HG03097 (cell line): ENCODE data around the gene PANX2.

Experiments used
- ATAC-seq: cut with Tn5 transposase; IDR thresholded peaks from one replicate; pipeline ENCODE4 v1.9.1; 2021; ENCODE audit not compliant: unreplicated experiment, low FRiP score

PANX2 gene

DNA sequence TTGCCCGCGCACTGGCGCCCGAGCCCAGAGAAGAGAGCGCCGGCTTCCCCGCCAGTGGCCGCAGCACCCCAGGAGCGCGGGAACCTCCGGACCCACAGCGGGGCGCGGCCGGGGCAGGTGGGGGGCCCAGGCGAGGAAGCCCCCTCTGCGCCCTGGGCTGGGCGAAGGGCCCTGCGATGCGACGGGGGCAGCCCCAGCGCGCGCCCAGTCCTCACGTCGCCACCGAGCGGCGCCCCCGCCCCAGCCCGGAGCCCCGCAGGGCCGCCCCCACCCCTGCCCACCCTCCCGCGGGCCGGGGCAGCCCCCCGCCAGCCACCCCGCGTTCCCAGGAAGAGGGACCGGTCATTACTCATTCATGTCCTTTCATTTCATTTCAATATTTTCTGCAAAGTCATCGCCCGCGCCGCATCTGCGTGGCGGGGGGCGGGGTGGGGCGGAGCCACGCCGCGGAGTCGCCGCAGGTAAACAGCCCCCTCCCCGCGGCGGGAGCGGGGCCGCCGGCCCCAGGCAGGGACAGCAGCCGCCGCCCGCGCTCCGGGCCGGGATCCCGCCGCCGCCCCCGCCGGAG lies 673 bp upstream of the PANX2 start:
- no peak for ATAC-seq

DNA sequence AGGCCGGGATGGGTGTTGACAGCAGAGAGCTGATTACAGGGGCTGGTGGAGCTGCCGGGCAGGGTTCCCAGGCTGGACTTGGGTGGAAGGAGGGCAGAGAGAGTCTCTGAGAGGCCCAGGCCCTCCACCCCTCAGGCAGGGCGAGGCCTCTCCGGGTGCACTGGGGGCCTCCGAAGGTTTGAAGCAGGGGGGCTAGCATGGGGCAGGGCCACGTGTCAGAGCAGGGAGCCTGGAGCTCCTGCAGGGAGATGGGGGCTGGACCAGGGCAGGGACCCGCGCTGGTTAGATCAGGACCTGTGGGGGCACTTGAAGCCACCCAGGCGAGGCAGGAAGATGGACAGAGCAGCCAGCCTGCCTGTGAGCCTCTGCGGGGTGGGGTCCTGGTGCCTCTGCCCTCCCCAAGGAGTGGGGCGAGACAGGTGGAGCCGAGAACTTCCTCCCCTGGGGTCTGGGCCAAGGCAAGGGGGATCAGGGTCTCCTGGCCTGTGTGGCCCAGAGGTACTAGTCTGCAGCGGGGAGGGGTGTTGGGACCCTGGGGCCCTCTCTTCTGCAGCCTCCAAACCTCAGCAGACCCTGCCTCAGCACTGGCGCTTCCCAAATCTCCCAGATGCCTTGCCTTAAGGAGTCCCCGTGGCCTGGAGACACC lies 911 bp downstream of the PANX2 start:
- ATAC-seq, result no peak

DNA sequence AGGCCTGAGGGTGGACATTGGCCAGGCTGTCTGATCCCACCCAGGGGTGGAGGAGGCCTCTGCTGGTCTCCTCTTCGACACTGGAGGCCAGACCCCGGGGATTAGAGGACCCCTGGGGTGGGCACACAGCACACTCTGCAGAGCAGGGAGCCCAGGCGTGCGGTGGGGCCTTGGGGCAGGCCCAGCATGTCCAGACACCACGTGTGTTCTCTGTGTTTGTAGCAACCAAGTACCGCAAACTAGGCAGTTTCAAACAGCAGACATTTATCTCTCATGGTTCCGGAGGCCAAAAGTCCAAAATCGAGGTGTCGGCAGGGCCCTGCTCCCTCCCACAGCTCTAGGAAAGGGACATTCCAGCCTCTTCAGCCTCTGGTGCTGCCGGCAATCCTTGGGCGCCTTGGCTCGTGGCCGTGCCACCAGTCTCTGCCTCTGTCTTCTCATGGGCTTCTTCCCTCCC lies 1.5 kb downstream of the PANX2 start:
- no peak for ATAC-seq

DNA sequence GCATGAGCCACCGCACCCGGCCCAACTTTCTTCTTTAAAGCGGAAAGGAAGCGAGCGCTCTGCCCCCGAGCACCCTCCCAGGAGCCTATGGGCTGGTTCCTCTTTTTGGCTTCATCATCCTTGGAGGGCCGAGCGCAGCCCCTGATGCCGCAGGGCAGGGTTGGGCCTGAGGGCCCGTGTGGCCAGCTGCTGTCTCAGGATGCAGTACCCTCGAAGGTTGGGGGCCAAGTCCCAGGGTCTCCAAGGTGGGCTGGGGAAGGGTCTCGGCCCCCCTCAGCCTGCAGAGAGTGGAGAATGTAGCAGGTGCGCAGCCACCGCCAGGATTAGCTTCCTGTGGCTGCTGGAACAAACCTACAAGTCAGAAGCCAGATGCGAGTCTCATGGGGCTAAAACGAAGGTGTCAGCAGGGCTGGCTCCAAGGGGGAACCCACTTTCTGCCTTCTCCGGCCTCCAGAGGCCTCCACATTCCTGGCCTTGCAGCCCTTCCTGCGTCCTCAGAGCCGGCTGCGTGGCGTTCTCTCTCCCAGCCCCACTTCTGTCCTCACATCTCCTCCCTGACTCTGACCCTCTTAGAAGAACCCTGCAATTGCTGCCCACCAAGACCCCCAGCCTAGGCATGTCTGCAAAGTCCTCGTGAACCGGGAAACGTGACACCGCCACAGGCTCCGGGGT lies 2.9 kb downstream of the PANX2 start:
- ATAC-seq, result no peak

DNA sequence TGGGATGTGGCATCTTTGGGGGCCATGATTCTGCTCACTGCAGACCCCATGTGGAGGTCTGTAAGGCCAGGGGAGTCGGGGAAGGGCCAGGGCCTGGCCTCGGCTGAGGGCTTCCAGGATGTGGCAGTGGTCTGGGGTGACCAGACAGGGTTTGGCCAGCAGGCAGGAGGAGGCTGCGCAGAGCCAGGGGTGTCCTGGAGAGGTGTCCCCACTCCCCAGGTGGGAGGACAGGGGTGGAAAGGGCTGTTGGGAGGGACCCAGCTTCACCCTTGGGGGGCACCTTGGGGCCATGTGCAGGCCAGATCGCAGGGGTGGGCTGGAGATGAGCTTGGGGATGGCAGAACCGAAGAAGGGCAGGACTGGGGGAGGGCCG lies 3.4 kb downstream of the PANX2 start:
- ATAC-seq, result no peak

DNA sequence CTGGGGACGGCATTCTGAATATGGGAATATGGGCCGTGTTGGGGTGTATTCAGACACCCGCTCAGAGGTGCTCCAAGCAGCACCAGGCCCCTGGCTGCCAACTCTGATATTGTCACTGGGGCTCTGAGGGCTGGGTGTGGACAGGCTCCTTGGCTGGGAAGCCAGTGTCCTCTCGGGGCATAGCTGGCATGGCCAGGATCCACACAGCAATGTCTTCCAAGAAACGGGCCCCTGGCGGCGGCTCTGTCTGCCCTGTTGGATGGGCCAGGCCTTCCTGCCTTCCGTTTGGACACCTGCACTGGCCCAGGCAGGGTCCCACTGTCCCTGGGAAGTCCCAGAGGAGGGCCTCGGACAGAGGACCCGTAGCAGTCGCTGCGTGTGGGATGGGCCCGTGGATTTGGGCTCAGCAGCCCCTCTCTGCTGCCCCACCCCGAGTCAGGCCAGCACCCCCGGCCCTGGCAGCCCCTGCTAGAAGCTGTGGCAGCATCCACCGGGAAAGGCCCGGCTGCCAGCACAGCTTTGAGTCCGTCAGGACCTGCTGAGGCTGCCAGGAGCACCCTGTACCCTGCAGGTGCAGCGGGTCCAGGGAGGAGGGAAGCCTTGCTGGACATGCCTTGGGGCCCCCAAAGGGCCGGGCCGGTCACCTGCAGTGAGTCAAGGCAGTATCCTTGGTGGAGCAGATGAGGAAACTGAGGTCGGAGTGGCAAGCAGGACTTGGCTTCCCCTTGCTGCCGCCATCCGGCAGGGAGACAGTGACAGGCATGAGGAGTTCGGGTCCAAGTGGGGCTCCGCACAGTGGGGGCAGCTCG lies 4.1 kb downstream of the PANX2 start:
- ATAC-seq, result no peak

DNA sequence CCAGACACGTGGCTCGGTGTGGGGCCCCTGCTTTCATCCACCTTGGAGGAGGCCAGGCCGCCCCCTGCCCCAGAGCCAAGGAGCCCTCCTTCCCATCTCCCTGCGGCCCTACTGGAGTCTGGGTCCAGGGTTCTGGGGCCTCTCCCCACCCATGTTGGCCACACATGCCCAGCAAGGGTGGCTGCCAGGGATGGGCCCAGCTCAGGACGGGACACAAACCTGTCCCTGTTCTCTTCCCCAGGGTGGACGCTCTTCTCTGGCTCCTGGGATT lies 4.6 kb downstream of the PANX2 start:
- ATAC-seq, result no peak

DNA sequence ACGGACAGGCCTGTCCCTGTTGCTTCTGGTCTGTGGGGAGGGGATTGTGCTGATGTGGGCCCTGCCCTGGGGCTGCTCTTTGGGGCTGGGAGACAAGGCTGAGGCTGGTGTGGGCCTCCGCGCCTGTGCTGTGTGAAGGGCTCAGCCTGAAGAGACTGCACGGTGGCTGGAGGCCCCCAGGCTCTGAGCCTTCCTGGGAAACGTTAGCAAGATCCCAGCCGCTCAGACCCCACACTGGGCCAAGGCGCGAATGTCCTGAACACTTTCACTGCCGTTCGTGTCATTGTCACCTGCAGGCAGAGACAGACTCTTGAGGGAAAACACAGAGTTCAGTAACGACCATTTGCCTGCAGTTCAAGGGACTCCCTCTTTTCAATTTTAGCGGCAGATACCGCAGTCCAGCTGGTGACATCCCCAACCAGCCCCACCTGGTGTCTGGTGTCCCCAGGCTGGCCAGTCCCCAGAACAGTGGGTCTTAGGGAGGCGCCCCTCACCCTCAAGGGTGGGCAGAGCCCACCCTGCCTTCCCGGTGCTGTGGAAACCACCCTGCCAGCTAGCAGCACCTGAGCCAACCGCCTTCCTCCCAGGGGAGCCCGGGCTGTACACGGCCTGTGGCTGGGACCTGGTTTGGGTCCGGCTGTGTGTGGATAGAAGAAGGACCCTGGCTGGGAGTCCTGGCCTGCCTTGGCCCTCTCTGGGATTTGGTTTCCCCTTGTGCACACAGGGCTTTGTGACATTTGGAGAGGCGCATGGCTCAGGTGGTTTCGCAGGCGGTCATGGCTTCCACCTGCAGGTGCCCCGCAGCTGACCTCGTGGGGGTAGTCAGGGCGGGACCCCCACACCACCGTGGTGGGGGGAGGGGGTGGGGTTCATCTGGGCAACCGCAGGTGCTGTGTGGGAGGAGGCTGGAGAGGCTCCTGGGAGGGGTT lies 5.7 kb downstream of the PANX2 start:
- no peak for ATAC-seq

DNA sequence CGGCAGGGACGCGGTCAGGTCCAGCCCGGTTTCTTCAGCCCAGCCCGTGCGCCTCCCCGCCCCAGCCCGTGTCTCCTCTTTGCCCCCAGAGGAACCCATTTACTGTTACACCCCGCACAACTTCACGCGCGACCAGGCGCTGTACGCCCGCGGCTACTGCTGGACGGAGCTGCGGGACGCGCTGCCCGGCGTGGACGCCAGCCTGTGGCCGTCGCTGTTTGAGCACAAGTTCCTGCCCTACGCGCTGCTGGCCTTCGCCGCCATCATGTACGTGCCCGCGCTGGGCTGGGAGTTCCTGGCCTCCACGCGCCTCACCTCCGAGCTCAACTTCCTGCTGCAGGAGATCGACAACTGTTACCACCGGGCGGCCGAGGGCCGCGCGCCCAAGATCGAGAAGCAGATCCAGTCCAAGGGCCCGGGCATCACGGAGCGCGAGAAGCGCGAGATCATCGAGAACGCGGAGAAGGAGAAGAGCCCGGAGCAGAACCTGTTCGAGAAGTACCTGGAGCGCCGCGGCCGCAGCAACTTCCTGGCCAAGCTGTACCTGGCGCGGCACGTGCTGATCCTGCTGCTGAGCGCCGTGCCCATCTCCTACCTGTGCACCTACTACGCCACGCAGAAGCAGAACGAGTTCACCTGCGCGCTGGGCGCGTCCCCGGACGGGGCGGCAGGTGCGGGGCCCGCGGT lies 6.5 kb downstream of the PANX2 start:
- ATAC-seq, result no peak

DNA sequence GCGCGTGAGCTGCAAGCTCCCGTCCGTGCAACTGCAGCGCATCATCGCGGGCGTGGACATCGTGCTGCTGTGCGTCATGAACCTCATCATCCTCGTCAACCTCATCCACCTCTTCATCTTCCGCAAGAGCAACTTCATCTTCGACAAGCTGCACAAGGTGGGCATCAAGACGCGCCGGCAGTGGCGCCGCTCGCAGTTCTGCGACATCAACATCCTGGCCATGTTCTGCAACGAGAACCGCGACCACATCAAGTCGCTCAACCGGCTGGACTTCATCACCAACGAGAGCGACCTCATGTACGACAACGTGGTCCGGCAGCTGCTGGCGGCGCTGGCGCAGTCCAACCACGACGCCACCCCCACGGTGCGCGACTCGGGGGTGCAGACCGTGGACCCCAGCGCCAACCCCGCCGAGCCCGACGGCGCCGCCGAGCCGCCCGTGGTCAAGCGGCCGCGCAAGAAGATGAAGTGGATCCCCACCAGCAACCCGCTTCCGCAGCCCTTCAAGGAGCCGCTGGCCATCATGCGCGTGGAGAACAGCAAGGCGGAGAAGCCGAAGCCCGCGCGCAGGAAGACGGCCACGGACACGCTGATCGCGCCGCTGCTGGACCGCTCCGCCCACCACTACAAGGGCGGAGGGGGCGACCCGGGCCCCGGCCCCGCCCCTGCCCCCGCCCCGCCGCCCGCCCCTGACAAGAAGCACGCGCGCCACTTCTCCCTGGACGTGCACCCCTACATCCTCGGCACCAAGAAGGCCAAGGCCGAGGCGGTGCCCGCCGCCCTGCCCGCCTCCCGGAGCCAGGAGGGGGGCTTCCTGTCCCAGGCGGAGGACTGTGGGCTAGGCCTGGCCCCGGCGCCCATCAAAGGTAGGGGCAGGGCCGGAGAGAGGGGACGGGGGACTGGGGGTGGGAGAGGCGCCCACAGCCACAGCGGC lies 7.3 kb downstream of the PANX2 start:
- no peak for ATAC-seq

DNA sequence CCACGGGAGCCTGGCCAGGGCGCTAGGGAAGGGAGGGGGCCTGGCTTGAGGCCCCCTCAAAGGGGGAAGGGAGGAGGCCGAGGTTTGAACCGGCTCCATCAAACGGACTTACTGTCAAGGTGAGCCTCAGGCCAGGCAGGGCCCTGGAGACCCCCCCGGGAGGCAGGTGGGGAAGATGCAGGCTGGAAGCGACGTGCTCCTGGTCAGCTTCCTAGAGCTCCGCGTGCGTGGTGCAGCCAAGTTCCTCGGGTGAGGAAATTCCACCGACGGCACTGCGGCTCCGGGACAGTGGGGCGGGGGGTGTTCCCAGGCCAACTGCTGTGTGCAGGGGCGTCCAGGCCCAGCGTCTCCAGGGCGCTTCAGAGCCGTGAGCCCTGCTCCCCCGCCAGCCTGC lies 7.9 kb downstream of the PANX2 start:
- no peak for ATAC-seq

DNA sequence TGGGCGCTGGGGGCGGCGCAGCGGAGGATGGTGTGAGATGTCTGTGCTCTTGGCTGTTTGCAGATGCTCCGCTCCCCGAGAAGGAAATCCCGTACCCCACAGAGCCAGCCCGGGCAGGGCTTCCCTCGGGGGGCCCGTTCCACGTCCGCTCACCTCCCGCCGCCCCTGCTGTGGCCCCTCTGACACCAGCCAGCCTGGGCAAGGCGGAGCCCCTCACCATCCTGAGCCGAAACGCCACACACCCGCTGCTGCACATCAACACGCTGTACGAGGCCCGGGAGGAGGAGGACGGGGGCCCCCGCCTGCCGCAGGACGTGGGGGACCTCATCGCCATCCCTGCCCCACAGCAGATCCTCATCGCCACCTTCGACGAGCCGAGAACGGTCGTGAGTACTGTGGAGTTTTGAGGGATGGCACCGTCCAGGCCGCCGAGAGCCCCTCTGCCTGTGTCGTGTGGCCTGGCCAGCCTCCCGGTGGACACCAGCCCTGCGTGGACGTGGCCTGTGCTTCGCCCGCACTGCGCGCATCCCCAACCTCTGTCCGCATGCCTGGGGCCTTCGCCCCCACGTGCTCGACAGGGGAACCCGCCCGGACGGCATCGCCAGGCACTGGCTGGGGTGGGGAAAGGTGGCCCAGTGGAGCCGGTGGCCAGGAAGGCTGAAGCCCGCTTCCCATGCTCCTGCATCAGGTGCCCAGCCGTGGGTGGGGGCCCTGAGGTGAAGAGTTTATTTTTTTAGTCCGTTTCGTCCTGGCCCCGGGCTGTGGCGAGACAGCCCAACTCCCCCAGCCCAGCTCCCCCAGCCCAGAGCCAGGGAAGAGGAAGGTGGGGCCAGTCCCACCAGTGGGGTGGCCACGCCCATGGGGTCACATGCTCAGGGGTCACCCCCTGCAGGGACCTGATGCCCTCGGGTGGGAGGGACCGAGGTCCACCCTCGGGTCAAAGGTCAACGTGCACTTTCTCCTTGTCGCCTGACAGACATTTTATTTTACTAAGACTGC lies 8.6 kb downstream of the PANX2 start:
- ATAC-seq, result no peak

DNA sequence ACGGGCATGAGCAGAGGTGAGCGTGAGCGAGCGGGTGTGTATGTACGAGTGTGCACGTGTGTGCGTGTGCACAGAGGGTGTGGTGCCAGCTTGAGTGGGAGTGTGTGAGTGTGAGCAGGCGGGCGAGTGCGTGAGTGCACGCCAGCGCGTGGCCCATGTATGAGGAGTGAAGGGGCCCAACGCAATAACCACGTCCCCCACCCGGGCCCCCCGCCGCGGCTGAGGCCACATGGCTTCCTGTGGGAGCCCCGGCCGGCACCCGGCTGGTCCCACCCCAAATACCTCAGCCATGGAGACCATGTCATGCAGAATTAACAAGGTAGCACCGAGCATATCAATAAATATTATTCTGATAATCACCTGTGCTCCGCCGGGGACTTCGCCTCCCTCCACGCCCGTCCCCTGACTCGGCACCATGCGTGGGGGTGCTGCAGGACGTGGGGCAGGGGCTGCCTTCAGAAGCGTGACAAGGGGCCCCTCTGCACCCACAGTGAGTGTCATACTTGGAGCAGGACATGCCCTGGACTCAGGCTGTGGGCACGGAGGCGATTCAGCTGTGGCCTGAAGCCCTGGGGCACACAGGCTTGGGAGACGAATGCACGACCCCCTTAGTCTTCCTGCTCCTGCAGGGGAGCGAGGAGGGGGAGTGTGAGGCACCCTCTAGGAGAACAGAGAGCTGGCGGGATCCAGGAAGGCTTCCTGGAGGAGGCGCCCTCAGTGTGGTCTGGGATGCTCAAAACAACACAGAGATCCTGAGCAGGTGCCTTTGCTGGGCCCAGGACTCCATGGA lies 9.6 kb downstream of the PANX2 start:
- ATAC-seq, result no peak

DNA sequence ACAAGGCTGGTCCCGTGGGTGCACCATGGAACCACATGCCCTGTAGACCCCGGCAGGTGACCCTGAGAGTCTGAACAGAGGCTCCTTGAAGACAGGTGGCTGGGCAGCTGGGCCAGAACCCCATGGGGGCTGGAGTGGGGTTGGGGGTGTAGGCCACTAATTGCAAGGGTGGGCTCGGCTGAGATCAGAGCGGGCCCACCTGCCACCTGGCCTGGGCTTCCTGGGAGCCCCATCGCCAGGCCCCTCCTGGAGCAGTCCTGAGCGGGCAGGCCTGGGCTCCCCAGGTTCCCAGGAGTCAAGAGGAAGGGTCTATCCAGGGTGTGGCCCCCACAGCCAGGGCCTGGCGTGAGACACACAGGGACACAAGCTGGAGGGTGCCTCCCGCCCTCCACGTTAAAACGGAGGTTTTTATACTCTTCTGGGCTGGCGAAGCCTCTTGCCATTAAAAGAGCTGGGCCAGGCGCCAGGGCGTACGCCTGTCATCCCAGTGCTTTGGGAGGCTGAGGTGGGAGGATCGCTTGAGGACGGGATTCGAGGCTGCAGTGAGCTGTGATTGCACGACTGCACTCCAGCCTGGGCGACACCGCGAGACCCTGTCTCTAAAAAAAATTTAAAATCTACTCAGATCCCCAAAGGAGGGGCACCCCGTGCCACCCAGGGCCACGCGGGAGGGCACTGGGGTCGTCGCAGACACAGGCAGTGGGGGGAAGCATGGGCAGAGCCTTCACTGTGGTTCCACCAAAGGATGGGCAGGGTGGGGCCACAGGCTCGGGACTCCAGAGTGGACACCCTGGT lies 10.4 kb downstream of the PANX2 start:
- ATAC-seq, result no peak

DNA sequence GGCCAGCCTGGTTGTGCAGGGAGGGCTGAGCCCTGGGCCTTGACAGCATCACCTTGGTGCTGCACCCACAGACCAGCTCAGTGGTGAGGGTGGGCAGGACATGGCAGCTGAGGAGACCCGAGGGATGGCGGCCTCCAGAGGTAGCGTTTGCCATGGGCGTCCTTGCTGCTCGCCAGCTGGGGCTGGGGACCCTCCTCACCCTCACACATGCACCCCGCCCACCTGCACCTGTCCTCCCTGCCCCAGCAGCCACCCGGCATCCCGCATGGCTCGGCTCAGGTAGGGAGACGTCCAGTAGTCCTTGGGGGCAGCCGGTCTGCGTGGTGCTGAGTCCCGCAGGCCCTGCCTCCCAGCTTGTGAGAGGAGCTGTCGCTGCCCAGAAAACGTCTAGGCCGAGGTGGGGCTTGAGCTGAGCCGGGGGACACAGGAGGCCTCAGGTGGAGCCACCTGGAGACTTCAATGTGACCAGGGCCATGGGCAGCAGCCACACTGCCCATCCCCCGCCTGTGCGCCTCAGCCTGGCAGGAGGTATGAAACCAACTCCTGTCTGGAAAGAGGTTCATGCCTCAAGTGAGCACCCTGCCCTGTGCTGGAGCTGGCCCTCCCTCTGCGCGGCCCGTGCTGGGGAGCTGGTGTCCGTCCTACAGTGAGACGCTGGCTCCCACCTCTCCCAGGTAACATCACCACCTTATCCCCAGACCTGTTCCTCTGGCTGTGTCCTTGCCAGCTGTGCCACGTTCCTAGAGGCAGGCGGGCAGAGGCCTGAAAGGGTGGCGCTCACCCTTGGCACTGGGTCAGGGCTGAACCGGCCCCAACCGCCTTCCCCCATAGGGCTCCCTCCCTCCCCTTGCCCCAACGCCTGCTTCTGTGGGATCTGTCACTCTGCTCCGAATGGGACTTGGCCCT lies 11.9 kb downstream of the PANX2 start:
- no peak for ATAC-seq
